ENCODE measurements around the gene MARVELD1. TPM values are rescaled to one million over a fixed set of nuclear protein-coding genes. Genes with fewer than 3 reads are reported as not detected.

The MARVELD1 gene
- total and polyA plus RNA-seq, 2 of the 8 experiments (the other 6 are each of a cell fraction or from before 2014, with no cell fraction given), result 28.1 to 37.3 TPM

- TF ChIP-seq CTCF (IDR thresholded peaks at IDR 0.05; ENCODE audit: control extremely low read depth in 1 of 3, insufficient read depth in 1 of 3, low read depth in 1 of 3, low read length in 3 of 3), result no peak
- no peak for TF ChIP-seq GTF2F1 (IDR thresholded peaks at IDR 0.05; ENCODE audit: borderline replicate concordance, low read depth, low read length)
- no peak for TF ChIP-seq ATF2 (IDR thresholded peaks at IDR 0.05; ENCODE audit: low read length)
- TF ChIP-seq NANOG (IDR thresholded peaks at IDR 0.05; ENCODE audit: insufficient read depth, low read depth, low read length, poor library complexity, severe bottlenecking), result no peak
Measured at GRCh38 chr10:97666992-97667391, 46.5 kb upstream of the MARVELD1 start (continued).
